Measurements from ENCODE around the gene TLL2.

GRCh38 chr10:96324447-96324846 is 189.3 kb downstream of the TLL2 start:
- TF ChIP-seq POLR2A (IDR thresholded peaks at IDR 0.05) (no peak), CTCF (IDR thresholded peaks at IDR 0.05) (no peak)

All from esophagus squamous epithelium (tissue), 4 donors.